A673 (cell line): ENCODE results near the gene ACSBG1.

ENCODE experiments used
- EZH2 ChIP-seq: fragments of 200-600 bp; sonication (generic); IDR thresholded peaks from 2 replicates; pipeline ENCODE4 v1.6.1; 2017; ENCODE audit warnings: borderline replicate concordance, low read depth, mild to moderate bottlenecking, mixed read lengths, antibody characterized with exemption, low read length; ENCODE audit not compliant: poor library complexity, severe bottlenecking
- TF ChIP-seq, protein P1 (sequence below): fragments of 300-800, 200-600 bp; sonication (generic); conservative IDR thresholded peaks from 2 replicates; pipeline ENCODE4 v1.5.1; 2017; ENCODE audit warnings: low read depth, mild to moderate bottlenecking, antibody characterized with exemption, low read length, moderate library complexity, mixed read lengths

DNA sequence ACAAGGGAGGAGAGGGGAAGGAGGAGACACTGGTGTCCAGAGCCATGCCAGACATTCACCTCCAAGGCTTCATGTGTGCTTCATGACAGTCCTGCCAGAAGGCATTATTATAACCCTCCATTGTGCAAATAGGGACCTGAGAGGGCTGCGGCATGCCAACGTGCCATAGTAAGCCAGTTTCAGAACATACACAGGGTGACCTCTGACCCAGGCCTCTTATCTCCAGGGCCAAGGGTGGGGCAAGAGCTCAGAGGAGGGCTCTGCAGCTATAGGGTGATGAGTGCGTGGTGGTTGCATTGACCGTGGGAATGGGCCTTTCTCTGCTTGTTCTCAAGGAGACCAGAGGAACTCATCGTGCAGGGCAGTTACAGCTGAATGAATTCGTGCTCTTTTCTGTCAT, 9.7 kb upstream of the ACSBG1 start:
- TF ChIP-seq, protein P1, sequence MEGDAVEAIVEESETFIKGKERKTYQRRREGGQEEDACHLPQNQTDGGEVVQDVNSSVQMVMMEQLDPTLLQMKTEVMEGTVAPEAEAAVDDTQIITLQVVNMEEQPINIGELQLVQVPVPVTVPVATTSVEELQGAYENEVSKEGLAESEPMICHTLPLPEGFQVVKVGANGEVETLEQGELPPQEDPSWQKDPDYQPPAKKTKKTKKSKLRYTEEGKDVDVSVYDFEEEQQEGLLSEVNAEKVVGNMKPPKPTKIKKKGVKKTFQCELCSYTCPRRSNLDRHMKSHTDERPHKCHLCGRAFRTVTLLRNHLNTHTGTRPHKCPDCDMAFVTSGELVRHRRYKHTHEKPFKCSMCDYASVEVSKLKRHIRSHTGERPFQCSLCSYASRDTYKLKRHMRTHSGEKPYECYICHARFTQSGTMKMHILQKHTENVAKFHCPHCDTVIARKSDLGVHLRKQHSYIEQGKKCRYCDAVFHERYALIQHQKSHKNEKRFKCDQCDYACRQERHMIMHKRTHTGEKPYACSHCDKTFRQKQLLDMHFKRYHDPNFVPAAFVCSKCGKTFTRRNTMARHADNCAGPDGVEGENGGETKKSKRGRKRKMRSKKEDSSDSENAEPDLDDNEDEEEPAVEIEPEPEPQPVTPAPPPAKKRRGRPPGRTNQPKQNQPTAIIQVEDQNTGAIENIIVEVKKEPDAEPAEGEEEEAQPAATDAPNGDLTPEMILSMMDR: no peak
- no peak for TF ChIP-seq EZH2
